Cardiac fibroblast (primary cell): ENCODE results near the gene CABCOCO1.
A peak's percentile ranks its signal among the peaks of the same experiment; 100 is the strongest.
"Not testable (repeated sequence)": the region's sequence is repeated elsewhere in the genome, so short reads cannot be mapped to it uniquely, and the experiment has no call there.

ENCODE experiments used
- DNase-seq, 2 donors: peaks; one replicate each; pipeline versions ENCODE4 v3.0.0 to v3.0.0-alpha.2; 2010; ENCODE audit warnings: low read depth in 2 of 2
- H3K4me3 ChIP-seq, 2 donors: replicated peaks in 1 of 2; 1 replicate in 1 of 2; 2 replicates in 1 of 2; pipeline ENCODE4 v1.5.1; 2011; ENCODE audit warnings: low read depth in 2 of 2, low read length in 2 of 2, mild to moderate bottlenecking in 2 of 2, moderate library complexity in 1 of 2
- CTCF ChIP-seq: IDR thresholded peaks from one replicate; pipeline ENCODE4 v1.5.1; 2011; ENCODE audit warnings: low read depth, mild to moderate bottlenecking, low read length, inconsistent platforms

CABCOCO1 gene

GRCh38 chr10:61705022-61705613 is 42.4 kb downstream of the CABCOCO1 start:
- no peak for TF ChIP-seq CTCF
- H3K4me3 ChIP-seq, result no peak overlapping the region
- no peak for DNase-seq

GRCh38 chr10:61708846-61709245 is 46.1 kb downstream of the CABCOCO1 start:
- peak; percentile 27 to 28 for DNase-seq
- H3K4me3 ChIP-seq, result no peak overlapping the region
- TF ChIP-seq CTCF, result no peak

GRCh38 chr10:61712105-61712504 is 49.4 kb downstream of the CABCOCO1 start:
- not testable (repeated sequence) for DNase-seq, H3K4me3 ChIP-seq

- DNase-seq, H3K4me3 ChIP-seq: not testable (repeated sequence)
These were observed 56.7 kb downstream of the CABCOCO1 start for GRCh38 chr10:61719475-61719874.

- TF ChIP-seq CTCF, result no peak
- no peak for DNase-seq
- no peak overlapping the region for H3K4me3 ChIP-seq
These were observed 57.2 kb downstream of the CABCOCO1 start for GRCh38 chr10:61719906-61720305.

- no peak overlapping the region for H3K4me3 ChIP-seq
- TF ChIP-seq CTCF, result no peak
- no peak for DNase-seq
These were observed 58.7 kb downstream of the CABCOCO1 start for GRCh38 chr10:61721431-61721830.

GRCh38 chr10:61725221-61725620 is 62.5 kb downstream of the CABCOCO1 start:
- DNase-seq, H3K4me3 ChIP-seq: not testable (repeated sequence)

GRCh38 chr10:61729596-61729995 is 66.9 kb downstream of the CABCOCO1 start:
- TF ChIP-seq CTCF, result no peak

More at GRCh38 chr10:61729596-61729995, 66.9 kb downstream of the CABCOCO1 start:
- no peak overlapping the region for H3K4me3 ChIP-seq
- DNase-seq, result no peak
